ENCODE data around the gene ZNF439. TPM values are rescaled to one million over a fixed set of nuclear protein-coding genes. Genes with fewer than 3 reads are reported as not detected.
"Not testable (repeated sequence)": the region's sequence is repeated elsewhere in the genome, so short reads cannot be mapped to it uniquely, and the experiment has no call there.

Gene ZNF439
- total RNA-seq, 2 donors from 2014 or later, result 8.5 to 16.1 TPM

- intact Hi-C loops (cut with DNase I), result no loop called here
- Histone ChIP-seq H3K4me1 (replicated peaks) (no peaks in the 10 kb centered on the region), H3K36me3 (no peaks in the 10 kb centered on the region), H3K4me3 (no peak overlapping the region), H3K27ac (no peak overlapping the region), H3K9me3 (no peaks in the 10 kb centered on the region), H3K27me3 (replicated peaks; ENCODE audit: insufficient read depth) (no peaks in the 10 kb centered on the region)
- WGBS, result 61% methylated on average over 12 of the region's 12 CpGs
- no peak for DNase-seq (ENCODE audit: low spot score)
- TF ChIP-seq POLR2AphosphoS5 (IDR thresholded peaks at IDR 0.05) (no peak), POLR2A (IDR thresholded peaks at IDR 0.05) (no peak), CTCF (IDR thresholded peaks at IDR 0.05) (no peak)
Observed at GRCh38 chr19:11856596-11857250, 8.2 kb downstream of the ZNF439 start.

GRCh38 chr19:11860721-11861120 is 12.2 kb downstream of the ZNF439 start:
- WGBS, result 97% methylated on average over 7 of the region's 7 CpGs
- no peaks in the 10 kb centered on the region for H3K4me1 ChIP-seq (replicated peaks)
- DNase-seq (ENCODE audit: low spot score), result no peak
- no peak overlapping the region for H3K27ac ChIP-seq
- H3K4me3 ChIP-seq, result no peak overlapping the region
- no peaks in the 10 kb centered on the region for H3K9me3 ChIP-seq
- TF ChIP-seq CTCF (IDR thresholded peaks at IDR 0.05), result no peak
- no peak for TF ChIP-seq POLR2A (IDR thresholded peaks at IDR 0.05)
- no peak for TF ChIP-seq POLR2AphosphoS5 (IDR thresholded peaks at IDR 0.05)
- H3K27me3 ChIP-seq (replicated peaks; ENCODE audit: insufficient read depth), result no peaks in the 10 kb centered on the region
- intact Hi-C loops (cut with DNase I), result no loop called here
- H3K36me3 ChIP-seq, result no peaks in the 10 kb centered on the region

- intact Hi-C loops (cut with DNase I), result no loop called here
- Histone ChIP-seq H3K4me3 (no peak overlapping the region), H3K4me1 (replicated peaks) (no peaks in the 10 kb centered on the region), H3K27ac (no peak overlapping the region), H3K27me3 (replicated peaks; ENCODE audit: insufficient read depth) (no peaks in the 10 kb centered on the region), H3K36me3 (no peaks in the 10 kb centered on the region), H3K9me3 (no peaks in the 10 kb centered on the region)
- WGBS, result 95% methylated on average over 2 of the region's 2 CpGs
- TF ChIP-seq CTCF (IDR thresholded peaks at IDR 0.05) (no peak), POLR2AphosphoS5 (IDR thresholded peaks at IDR 0.05) (no peak), POLR2A (IDR thresholded peaks at IDR 0.05) (no peak)
- DNase-seq (ENCODE audit: low spot score), result no peak
Observed at GRCh38 chr19:11861301-11861700, 12.8 kb downstream of the ZNF439 start.

- H3K4me3 ChIP-seq; H3K27ac ChIP-seq; intact Hi-C loops (cut with DNase I); H3K9me3 ChIP-seq; DNase-seq (ENCODE audit: low spot score); H3K27me3 ChIP-seq (replicated peaks; ENCODE audit: insufficient read depth); H3K4me1 ChIP-seq (replicated peaks): not testable (repeated sequence)
- peaks cover 9 to 13% of the 10 kb centered on the region in 2 donors for H3K36me3 ChIP-seq
- WGBS, result 97% methylated on average over 4 of the region's 4 CpGs
Observed at GRCh38 chr19:11867766-11868165, 19.2 kb downstream of the ZNF439 start.

GRCh38 chr19:11868188-11868587 is 19.7 kb downstream of the ZNF439 start:
- intact Hi-C loops (cut with DNase I), result no loop called here
- Histone ChIP-seq H3K27me3 (replicated peaks; ENCODE audit: insufficient read depth) (no peaks in the 10 kb centered on the region), H3K36me3 (peaks cover 9 to 13% of the 10 kb centered on the region in 2 donors), H3K4me1 (replicated peaks) (no peaks in the 10 kb centered on the region), H3K4me3 (no peak overlapping the region), H3K27ac (no peak overlapping the region), H3K9me3 (no peaks in the 10 kb centered on the region)
- no peak for DNase-seq (ENCODE audit: low spot score)
- 92% methylated on average over 8 of the region's 8 CpGs for WGBS
- TF ChIP-seq CTCF (IDR thresholded peaks at IDR 0.05), result no peak
- TF ChIP-seq POLR2AphosphoS5 (IDR thresholded peaks at IDR 0.05), result no peak
- TF ChIP-seq POLR2A (IDR thresholded peaks at IDR 0.05), result no peak
